Astrocyte (in vitro differentiated cells and primary cell): ENCODE data around the gene PKP3. TPM values are rescaled to one million over a fixed set of nuclear protein-coding genes. Genes with fewer than 3 reads are reported as not detected.

Experiments used
- total RNA-seq: library from RNA; stranded (reverse); gene quantifications from 2 replicates; pipeline ENCODE4 v1.2.1, GENCODE V29; 2021

The PKP3 gene
- total RNA-seq, 1 donor from 2014 or later: 2.1 TPM

Other genes with a start within 250 kb of the PKP3 start
- gene SCGB1C1, start 201.1 kb upstream of the PKP3 start, total RNA-seq: not detected in 2 replicates
- 73.2 and 81.6 TPM in 2 replicates for gene BET1L, start 186.8 kb upstream of the PKP3 start, total RNA-seq
- gene RIC8A, start 186.5 kb upstream of the PKP3 start, total RNA-seq: 157 TPM in 2 replicates
- gene SIRT3, start 157.9 kb upstream of the PKP3 start, total RNA-seq: 10.9 and 12.0 TPM in 2 replicates
- 131 and 137 TPM in 2 replicates for gene PSMD13, start 157.2 kb upstream of the PKP3 start, total RNA-seq
- gene NLRP6, start 115.8 kb upstream of the PKP3 start, total RNA-seq: not detected in 2 replicates
- 22.9 and 25.1 TPM in 2 replicates for gene PGGHG, start 105.1 kb upstream of the PKP3 start, total RNA-seq
- not detected in 2 replicates for gene IFITM5, start 94.7 kb upstream of the PKP3 start, total RNA-seq
- gene IFITM2, start 86.4 kb upstream of the PKP3 start, total RNA-seq: 474 and 575 TPM in 2 replicates
- gene IFITM1, start 80.2 kb upstream of the PKP3 start, total RNA-seq: 526 and 631 TPM in 2 replicates
- 642 and 757 TPM in 2 replicates for gene IFITM3, start 73.3 kb upstream of the PKP3 start, total RNA-seq
- 64.6 and 68.5 TPM in 2 replicates for gene B4GALNT4, start 24.7 kb upstream of the PKP3 start, total RNA-seq
- 6.2 and 7.2 TPM in 2 replicates for gene SIGIRR, start 20.8 kb downstream of the PKP3 start, total RNA-seq
- gene ANO9, start 47.8 kb downstream of the PKP3 start, total RNA-seq: 0.82 and 1.9 TPM in 2 replicates
- 40.3 and 47.3 TPM in 2 replicates for gene PTDSS2, start 56.1 kb downstream of the PKP3 start, total RNA-seq
- gene RNH1, start 113.0 kb downstream of the PKP3 start, total RNA-seq: 117 and 130 TPM in 2 replicates
- 78.5 and 84.2 TPM in 2 replicates for gene HRAS, start 141.4 kb downstream of the PKP3 start, total RNA-seq
- gene LRRC56, start 143.3 kb downstream of the PKP3 start, total RNA-seq: 0.82 and 1.8 TPM in 2 replicates
- 2.5 and 2.8 TPM in 2 replicates for gene LMNTD2, start 166.5 kb downstream of the PKP3 start, total RNA-seq
- 31.1 and 32.3 TPM in 2 replicates for gene RASSF7, start 166.8 kb downstream of the PKP3 start, total RNA-seq
- gene PHRF1, start 182.3 kb downstream of the PKP3 start, total RNA-seq: 38.0 and 38.3 TPM in 2 replicates
- 75.4 and 80.6 TPM in 2 replicates for gene IRF7, start 221.7 kb downstream of the PKP3 start, total RNA-seq
- gene CDHR5, start 230.7 kb downstream of the PKP3 start, total RNA-seq: 0.12 TPM in 1 of 2 replicates, not detected in the other
- 2.0 and 4.0 TPM in 2 replicates for gene SCT, start 233.0 kb downstream of the PKP3 start, total RNA-seq
- 9.9 and 12.0 TPM in 2 replicates for gene DRD4, start 243.1 kb downstream of the PKP3 start, total RNA-seq